ENCODE results near the gene TNFSF11.

The TNFSF11 gene

GRCh38 chr13:42561752-42562467, 12.0 kb upstream of the TNFSF11 start:
- no peak overlapping the region for H3K4me3 ChIP-seq (ENCODE audit: low read length)
- no peaks in the 10 kb centered on the region for H3K36me3 ChIP-seq (ENCODE audit: control insufficient read depth, insufficient read depth, low read length, severe bottlenecking)
- no peaks in the 10 kb centered on the region for H3K4me1 ChIP-seq (ENCODE audit: control insufficient read depth, insufficient read depth, low read length)
- peak; percentile 13 for DNase-seq (ENCODE audit: low read depth)
- no peaks in the 10 kb centered on the region for H3K27me3 ChIP-seq (replicated peaks; ENCODE audit: control insufficient read depth, insufficient read depth, low read length)
- peaks cover 8% of the 10 kb centered on the region for H3K9me3 ChIP-seq (ENCODE audit: control insufficient read depth, low read length)
- no peak overlapping the region for H3K9ac ChIP-seq (ENCODE audit: low read length)

DNA sequence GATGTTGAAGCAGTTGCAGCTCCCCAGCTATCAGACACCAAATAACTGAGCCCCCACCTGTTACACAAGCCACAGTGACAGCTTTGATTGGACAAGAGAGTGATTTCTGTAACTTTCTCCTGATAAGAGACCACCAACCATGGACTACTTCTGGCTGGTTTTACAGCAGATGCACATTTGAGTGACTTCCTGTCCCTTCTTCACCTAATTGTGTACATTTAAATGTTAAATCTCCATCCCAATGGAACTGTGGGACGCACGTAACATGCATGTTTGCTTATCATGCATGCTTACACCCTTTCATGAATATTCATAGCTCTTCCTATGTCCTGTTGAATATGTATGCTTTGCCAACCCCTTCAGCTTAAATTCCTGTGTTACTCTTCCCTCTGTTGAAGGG, 6.0 kb upstream of the TNFSF11 start:
- H3K27me3 ChIP-seq (replicated peaks; ENCODE audit: control insufficient read depth, insufficient read depth, low read length), result peaks cover 6% of the 10 kb centered on the region
- H3K4me3 ChIP-seq (ENCODE audit: low read length), result no peak overlapping the region
- H3K36me3 ChIP-seq (ENCODE audit: control insufficient read depth, insufficient read depth, low read length, severe bottlenecking), result no peaks in the 10 kb centered on the region
- H3K9ac ChIP-seq (ENCODE audit: low read length), result no peak overlapping the region
- H3K9me3 ChIP-seq (ENCODE audit: control insufficient read depth, low read length), result peaks cover 26% of the 10 kb centered on the region
- DNase-seq (ENCODE audit: low read depth), result no peak
- H3K4me1 ChIP-seq (ENCODE audit: control insufficient read depth, insufficient read depth, low read length), result no peaks in the 10 kb centered on the region

GRCh38 chr13:42569576-42570344, 4.2 kb upstream of the TNFSF11 start:
- no peaks in the 10 kb centered on the region for H3K36me3 ChIP-seq (ENCODE audit: control insufficient read depth, insufficient read depth, low read length, severe bottlenecking)
- peaks cover 21% of the 10 kb centered on the region for H3K27me3 ChIP-seq (replicated peaks; ENCODE audit: control insufficient read depth, insufficient read depth, low read length)
- peaks cover 5% of the 10 kb centered on the region for H3K4me1 ChIP-seq (ENCODE audit: control insufficient read depth, insufficient read depth, low read length)
- no peak overlapping the region for H3K4me3 ChIP-seq (ENCODE audit: low read length)
- DNase-seq (ENCODE audit: low read depth), result no peak
- H3K9ac ChIP-seq (ENCODE audit: low read length), result no peak overlapping the region
- H3K9me3 ChIP-seq (ENCODE audit: control insufficient read depth, low read length), result peaks cover 32% of the 10 kb centered on the region

- H3K27me3 ChIP-seq (replicated peaks; ENCODE audit: control insufficient read depth, insufficient read depth, low read length), result peaks cover 36% of the 10 kb centered on the region
- H3K4me3 ChIP-seq (ENCODE audit: low read length), result no peak overlapping the region
- H3K9ac ChIP-seq (ENCODE audit: low read length), result no peak overlapping the region
- H3K9me3 ChIP-seq (ENCODE audit: control insufficient read depth, low read length), result peaks cover 32% of the 10 kb centered on the region
- H3K36me3 ChIP-seq (ENCODE audit: control insufficient read depth, insufficient read depth, low read length, severe bottlenecking), result no peaks in the 10 kb centered on the region
- no peak for DNase-seq (ENCODE audit: low read depth)
- H3K4me1 ChIP-seq (ENCODE audit: control insufficient read depth, insufficient read depth, low read length), result peaks cover 8% of the 10 kb centered on the region
Observed at GRCh38 chr13:42571895-42572294, 2.1 kb upstream of the TNFSF11 start.

- H3K9me3 ChIP-seq (ENCODE audit: control insufficient read depth, low read length), result peaks cover 32% of the 10 kb centered on the region
- no peaks in the 10 kb centered on the region for H3K36me3 ChIP-seq (ENCODE audit: control insufficient read depth, insufficient read depth, low read length, severe bottlenecking)
- H3K27me3 ChIP-seq (replicated peaks; ENCODE audit: control insufficient read depth, insufficient read depth, low read length), result peaks cover 51% of the 10 kb centered on the region
- H3K4me1 ChIP-seq (ENCODE audit: control insufficient read depth, insufficient read depth, low read length), result peaks cover 8% of the 10 kb centered on the region
- H3K4me3 ChIP-seq (ENCODE audit: low read length), result peak overlapping the region; percentile 44
- no peak overlapping the region for H3K9ac ChIP-seq (ENCODE audit: low read length)
- DNase-seq (ENCODE audit: low read depth), result peak; percentile 23
Observed at GRCh38 chr13:42574435-42575311, 721 bp downstream of the TNFSF11 start.

DNA sequence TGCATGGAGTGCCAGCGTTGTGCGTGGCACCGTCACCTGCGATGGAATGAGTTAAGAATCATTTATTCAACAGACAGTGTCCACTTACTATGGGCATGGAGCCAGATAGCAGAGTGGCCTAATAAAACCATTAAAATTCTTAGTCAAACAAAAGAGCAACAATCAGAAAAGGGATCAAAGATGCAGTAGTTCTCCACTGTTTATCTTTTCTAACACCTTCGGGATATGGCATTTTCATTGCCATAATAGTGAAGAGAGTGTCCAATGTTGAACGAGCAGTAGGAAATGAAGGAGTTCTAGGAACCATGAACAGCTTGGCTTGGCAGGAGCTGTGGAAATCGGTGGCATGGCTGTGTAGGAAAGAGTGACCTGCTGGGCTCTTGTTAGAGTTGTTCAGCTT, 2.0 kb downstream of the TNFSF11 start:
- Histone ChIP-seq H3K4me1 (ENCODE audit: control insufficient read depth, insufficient read depth, low read length) (peaks cover 8% of the 10 kb centered on the region), H3K4me3 (ENCODE audit: low read length) (no peak overlapping the region), H3K9ac (ENCODE audit: low read length) (no peak overlapping the region), H3K36me3 (ENCODE audit: control insufficient read depth, insufficient read depth, low read length, severe bottlenecking) (no peaks in the 10 kb centered on the region), H3K27me3 (replicated peaks; ENCODE audit: control insufficient read depth, insufficient read depth, low read length) (peaks cover 51% of the 10 kb centered on the region), H3K9me3 (ENCODE audit: control insufficient read depth, low read length) (peaks cover 29% of the 10 kb centered on the region)
- DNase-seq (ENCODE audit: low read depth), result no peak

DNA sequence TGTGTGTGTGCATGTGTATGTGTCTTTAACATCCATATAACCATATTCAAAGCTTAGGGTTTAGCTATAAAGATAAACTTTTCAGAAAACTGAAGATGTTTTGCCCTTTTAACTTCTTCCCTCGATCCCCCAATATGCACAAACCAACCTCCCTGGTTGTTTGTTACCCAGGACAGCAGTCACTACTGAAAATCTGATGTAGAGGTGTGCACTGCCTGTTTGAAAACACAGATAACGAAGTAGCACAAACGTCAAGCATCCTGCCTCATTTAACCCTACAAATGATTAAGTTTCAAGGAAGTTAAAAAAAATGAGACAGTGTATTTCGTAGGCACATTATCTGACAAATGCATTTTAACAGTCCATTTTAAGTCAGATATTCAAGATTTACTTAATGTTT, 3.6 kb downstream of the TNFSF11 start:
- peaks cover 8% of the 10 kb centered on the region for H3K4me1 ChIP-seq (ENCODE audit: control insufficient read depth, insufficient read depth, low read length)
- peaks cover 48% of the 10 kb centered on the region for H3K27me3 ChIP-seq (replicated peaks; ENCODE audit: control insufficient read depth, insufficient read depth, low read length)
- no peaks in the 10 kb centered on the region for H3K36me3 ChIP-seq (ENCODE audit: control insufficient read depth, insufficient read depth, low read length, severe bottlenecking)
- peaks cover 13% of the 10 kb centered on the region for H3K9me3 ChIP-seq (ENCODE audit: control insufficient read depth, low read length)
- H3K9ac ChIP-seq (ENCODE audit: low read length), result no peak overlapping the region
- no peak overlapping the region for H3K4me3 ChIP-seq (ENCODE audit: low read length)
- DNase-seq (ENCODE audit: low read depth), result no peak

- Histone ChIP-seq H3K4me1 (ENCODE audit: control insufficient read depth, insufficient read depth, low read length) (no peaks in the 10 kb centered on the region), H3K9ac (ENCODE audit: low read length) (no peak overlapping the region), H3K27me3 (replicated peaks; ENCODE audit: control insufficient read depth, insufficient read depth, low read length) (peaks cover 21% of the 10 kb centered on the region), H3K9me3 (ENCODE audit: control insufficient read depth, low read length) (no peaks in the 10 kb centered on the region), H3K4me3 (ENCODE audit: low read length) (no peak overlapping the region), H3K36me3 (ENCODE audit: control insufficient read depth, insufficient read depth, low read length, severe bottlenecking) (no peaks in the 10 kb centered on the region)
- no peak for DNase-seq (ENCODE audit: low read depth)
Observed at GRCh38 chr13:42580644-42581043, 6.7 kb downstream of the TNFSF11 start.

- peaks cover 16% of the 10 kb centered on the region for H3K27me3 ChIP-seq (replicated peaks; ENCODE audit: control insufficient read depth, insufficient read depth, low read length)
- no peak overlapping the region for H3K4me3 ChIP-seq (ENCODE audit: low read length)
- no peaks in the 10 kb centered on the region for H3K9me3 ChIP-seq (ENCODE audit: control insufficient read depth, low read length)
- H3K36me3 ChIP-seq (ENCODE audit: control insufficient read depth, insufficient read depth, low read length, severe bottlenecking), result no peaks in the 10 kb centered on the region
- H3K4me1 ChIP-seq (ENCODE audit: control insufficient read depth, insufficient read depth, low read length), result no peaks in the 10 kb centered on the region
- no peak overlapping the region for H3K9ac ChIP-seq (ENCODE audit: low read length)
- DNase-seq (ENCODE audit: low read depth), result no peak
Observed at GRCh38 chr13:42581427-42581826, 7.5 kb downstream of the TNFSF11 start.

- Histone ChIP-seq H3K9ac (ENCODE audit: low read length) (no peak overlapping the region), H3K36me3 (ENCODE audit: control insufficient read depth, insufficient read depth, low read length, severe bottlenecking) (no peaks in the 10 kb centered on the region)
Observed at GRCh38 chr13:42591602-42592001, 17.6 kb downstream of the TNFSF11 start.

More at GRCh38 chr13:42591602-42592001, 17.6 kb downstream of the TNFSF11 start:
- peaks cover 11% of the 10 kb centered on the region for H3K4me1 ChIP-seq (ENCODE audit: control insufficient read depth, insufficient read depth, low read length)
- peaks cover 13% of the 10 kb centered on the region for H3K27me3 ChIP-seq (replicated peaks; ENCODE audit: control insufficient read depth, insufficient read depth, low read length)
- no peaks in the 10 kb centered on the region for H3K9me3 ChIP-seq (ENCODE audit: control insufficient read depth, low read length)
- DNase-seq (ENCODE audit: low read depth), result no peak
- H3K4me3 ChIP-seq (ENCODE audit: low read length), result no peak overlapping the region

Measured in adipocyte (in vitro differentiated cells).